Measurements from ENCODE around the gene LRP8.

Gene LRP8

DNA sequence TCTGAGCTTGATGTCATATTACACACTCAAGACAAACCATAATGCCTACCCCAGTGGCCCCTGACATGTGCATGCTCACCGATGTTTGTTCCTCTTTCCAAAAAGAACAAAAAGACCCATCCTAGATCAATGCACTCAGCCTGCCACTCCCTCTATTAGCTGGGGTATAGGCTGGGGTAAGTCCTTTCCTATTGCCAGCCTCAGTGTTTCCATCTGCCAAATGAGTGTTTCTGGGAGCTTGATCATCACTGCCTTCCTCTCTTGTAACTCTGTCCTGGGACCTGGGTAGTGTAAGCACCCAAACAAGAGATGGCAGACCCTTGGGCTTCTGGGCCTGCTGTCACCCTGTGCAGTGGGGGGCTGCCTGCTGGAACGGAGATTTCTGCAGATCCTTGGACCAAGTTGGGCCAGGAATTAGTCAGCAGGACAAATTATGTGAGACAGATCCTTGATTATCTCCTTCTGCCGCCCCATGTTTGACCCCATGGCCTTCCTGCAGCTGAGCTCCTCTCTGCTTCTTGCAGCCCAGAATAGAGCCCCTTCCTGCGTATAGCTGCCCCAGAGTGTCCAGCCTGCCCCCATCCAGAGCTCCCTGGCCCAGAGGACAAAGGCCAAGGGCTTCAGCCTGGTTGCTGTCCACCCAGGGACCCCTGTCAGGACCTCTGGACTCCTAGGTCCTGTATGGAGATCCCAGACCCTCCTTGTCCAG, 31.5 kb upstream of the LRP8 start:
- DNase-seq, result no peak

GRCh38 chr1:53356637-53357036, 28.8 kb upstream of the LRP8 start:
- no peak for DNase-seq

DNA sequence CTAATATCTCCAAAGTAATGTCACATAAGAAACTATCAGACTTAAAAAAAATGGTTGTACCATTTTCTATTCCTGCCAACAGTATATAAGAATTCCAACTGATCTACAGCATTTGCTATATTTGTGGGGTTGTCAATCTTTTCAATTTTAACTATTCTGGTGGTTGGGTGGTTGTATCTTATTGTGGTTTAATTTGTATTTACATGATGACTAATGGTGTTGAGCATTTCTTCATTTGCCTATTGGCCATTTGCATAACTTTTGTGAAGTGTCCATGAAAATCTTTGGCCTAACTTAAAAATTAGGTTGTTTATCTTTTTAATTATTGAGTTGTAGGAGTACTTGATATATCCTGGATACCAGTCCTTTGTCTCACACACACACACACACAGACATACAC, 26.2 kb upstream of the LRP8 start:
- no peak for DNase-seq

DNA sequence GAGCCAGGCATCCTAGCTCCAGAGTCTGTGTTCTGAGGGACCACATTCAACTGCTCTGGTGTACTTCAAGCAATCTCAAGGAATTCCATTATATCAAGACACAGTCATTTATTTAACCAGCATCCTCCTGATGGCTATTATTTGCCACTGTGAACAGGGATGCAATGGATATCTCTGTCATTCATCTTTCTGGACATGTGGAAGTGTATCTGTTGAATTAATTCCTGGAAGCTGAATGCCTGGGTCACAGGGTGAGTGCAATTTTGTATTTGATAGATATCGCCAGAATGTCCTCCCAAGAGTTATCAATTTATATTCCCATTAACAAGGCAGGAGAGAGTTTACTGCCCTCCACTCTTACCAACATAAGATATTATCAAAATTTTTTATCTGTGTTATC, 24.7 kb upstream of the LRP8 start:
- no peak for DNase-seq

DNA sequence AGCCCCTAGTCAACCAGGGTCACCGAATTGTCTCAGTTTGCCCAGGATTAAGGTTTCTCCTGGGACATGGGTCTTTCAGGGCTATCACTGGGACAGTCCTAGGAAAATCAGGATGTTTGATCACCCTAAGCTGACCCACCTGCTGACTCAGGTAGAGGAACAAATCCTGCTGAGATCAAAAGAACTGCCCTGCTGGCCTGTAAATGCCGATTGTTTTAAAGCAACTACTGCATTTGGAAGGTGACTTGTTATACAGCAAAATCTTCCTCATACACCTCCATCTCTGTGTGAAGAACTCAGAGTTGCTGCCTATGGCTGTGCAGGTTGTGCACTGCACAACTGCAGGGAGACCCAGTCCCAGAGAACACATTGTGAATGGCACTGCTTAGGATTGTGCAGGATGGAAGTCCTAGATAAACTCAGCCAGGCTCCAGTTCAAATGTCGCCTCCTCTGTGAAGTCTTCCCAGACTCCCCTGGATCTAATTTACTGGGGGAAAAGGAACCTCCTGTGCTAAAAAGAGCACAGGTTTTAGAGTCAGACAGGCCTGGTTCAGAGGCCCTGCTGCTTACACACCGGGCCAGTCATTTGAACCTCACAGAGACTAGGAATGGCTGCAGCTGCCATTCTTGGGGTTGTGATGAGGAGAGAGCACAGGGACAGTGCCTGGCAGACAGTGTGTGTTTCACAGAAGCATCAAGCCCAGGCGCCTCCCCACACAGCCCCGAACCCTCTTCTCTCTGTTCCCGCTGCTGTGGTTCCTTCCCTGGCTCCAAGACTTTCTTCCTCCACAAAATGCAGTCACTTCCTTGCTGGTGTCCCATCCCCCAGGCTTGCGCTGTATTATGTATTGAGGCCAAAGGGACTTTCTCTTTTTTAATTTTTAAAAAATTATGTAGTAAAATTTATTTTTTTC, 23.2 kb upstream of the LRP8 start:
- DNase-seq, result no peak

GRCh38 chr1:53349968-53350852, 22.3 kb upstream of the LRP8 start:
- DNase-seq, result no peak

- no peak for DNase-seq
Measured at GRCh38 chr1:53349369-53349835, 21.5 kb upstream of the LRP8 start.

DNA sequence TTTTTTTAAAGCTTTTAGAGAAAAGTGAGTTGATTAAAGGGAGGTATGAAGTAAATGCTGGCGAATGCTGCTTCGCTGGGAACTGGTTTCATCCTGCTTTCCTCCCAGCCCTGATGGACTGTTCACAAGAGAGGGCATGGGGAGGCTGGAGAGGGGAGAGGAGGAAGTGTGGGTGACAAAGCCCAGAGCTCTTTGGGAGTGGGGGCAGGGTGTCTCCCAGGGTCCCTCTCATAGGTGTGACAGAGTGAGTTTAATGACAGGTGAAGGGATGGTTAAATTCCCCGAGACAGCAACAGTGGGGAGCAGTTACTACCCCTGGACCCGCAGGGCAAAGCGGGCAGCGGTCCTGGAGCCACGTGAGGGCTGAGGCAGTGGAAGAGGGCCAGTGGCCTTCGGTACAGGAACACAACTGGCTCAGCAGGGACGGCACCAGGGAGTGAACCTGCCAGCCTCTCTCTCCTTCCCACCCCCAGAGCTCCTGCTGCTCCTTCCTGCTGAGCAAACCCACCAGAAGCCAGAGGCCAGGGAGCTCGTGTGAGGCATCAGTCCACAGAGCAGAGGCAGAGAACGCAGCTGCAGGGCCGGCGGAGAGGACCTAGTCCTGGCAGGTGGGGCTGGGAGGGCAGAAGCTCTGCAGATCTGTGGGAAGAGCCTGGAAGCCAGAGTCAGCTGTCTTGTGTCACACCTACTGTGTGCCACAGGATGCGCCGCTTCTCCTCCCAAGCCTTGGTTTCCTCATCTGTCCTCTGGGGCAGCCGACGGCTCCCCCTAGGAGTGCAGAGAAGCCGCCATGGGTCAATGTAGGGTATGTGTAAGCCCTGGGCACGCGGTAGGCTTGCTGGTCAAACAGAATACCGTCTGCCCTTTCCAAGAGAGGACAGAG, 20.9 kb upstream of the LRP8 start:
- no peak for DNase-seq

DNA sequence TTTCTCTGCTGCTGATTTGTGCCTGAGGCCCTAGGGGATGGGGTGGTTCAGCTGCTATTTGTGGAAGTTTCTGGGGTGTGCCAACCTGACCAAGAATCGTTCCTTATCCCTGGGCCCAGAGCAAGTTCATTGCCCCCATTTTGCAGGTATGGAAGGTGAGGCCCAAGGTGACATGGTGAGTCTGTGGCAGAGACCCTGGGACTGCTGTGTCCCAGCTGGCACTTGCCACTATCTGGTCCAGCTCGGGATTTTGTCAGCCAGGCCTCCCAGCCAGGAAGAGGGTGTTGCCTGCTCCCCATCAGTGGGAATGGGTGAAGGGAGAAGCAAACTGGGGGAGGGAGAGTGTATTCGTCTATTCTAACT, 18.9 kb upstream of the LRP8 start:
- no peak for DNase-seq

DNA sequence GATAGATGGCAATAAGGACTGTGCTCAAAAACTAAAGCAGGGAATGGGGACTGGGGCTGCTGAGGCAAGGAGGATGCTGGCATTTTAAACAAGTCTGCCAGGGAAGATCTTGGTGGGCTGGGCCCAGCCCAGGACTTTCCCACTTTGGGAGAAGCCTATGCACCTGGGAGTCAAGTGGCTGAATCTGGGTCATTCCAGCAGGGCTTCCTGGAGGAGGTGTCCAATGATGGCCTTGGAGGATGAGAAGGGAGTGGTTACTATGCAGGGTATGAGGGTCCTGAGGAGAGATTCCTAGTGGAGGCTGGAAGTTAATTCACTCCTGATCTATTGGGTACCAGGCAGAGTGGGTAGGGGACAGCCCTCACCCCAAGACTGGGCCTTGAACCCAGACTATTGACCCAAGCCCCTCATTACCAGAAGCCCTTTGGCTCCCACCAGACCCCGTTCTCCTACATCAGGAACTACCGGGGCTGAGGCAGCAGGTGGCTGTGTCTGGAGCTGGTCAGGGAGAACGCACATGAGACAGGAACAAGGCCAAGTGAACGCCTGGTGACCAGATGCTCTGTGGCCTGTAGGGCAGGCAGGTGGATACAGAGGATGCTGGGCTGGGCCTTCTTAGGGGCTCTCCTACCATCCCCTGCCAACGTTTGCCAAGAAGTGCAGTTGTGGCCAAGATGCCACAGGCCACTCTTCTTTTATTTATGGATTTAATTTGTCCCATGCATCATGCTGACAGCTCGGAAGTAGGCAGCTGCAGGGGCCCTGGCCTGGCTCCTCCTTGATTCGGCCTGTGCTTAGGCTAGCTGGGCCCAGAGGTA, 18.3 kb upstream of the LRP8 start:
- DNase-seq, result no peak

DNA sequence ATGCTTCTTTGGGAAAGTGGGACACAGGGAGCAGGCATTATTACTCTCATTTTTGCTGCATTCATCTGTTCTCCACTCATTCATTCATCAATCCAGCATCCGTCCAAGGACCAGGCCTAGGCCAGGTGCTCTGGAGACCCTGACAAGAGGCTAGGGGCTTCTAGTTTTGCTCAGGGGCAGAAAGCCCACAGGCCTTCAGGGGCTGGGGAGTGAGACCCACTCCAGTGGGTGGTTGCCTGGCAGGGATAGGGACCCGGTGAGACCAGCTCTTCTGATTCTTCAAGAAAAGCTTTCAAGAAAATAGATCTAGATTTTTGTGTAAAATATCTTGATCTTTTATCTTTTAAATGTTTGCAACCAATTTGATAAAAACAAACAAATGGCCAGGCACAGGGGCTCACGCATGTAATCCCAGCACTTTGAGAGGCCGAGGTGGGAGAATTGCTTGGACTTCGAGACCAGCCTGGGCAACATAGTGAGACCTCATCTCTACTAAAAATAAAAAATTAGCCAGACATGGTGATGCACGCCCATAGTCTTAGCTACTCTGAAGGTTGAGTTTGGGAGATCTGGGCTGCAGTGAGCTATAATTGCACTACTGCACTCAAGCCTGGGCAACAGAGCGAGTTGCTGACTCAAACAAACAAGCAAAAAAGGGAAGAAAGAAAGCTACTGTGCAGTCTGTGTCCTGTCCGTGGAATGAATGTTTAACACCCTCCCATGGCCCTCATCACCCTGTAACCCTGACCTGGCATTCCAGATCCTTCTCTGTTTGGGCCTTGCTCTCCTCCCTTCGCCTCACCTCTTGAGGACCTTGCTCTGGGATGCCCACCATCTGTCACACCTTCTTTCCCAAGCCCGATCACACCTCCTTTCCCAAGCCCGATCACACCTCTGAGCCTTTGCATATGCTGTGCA, 17.3 kb upstream of the LRP8 start:
- no peak for DNase-seq

DNA sequence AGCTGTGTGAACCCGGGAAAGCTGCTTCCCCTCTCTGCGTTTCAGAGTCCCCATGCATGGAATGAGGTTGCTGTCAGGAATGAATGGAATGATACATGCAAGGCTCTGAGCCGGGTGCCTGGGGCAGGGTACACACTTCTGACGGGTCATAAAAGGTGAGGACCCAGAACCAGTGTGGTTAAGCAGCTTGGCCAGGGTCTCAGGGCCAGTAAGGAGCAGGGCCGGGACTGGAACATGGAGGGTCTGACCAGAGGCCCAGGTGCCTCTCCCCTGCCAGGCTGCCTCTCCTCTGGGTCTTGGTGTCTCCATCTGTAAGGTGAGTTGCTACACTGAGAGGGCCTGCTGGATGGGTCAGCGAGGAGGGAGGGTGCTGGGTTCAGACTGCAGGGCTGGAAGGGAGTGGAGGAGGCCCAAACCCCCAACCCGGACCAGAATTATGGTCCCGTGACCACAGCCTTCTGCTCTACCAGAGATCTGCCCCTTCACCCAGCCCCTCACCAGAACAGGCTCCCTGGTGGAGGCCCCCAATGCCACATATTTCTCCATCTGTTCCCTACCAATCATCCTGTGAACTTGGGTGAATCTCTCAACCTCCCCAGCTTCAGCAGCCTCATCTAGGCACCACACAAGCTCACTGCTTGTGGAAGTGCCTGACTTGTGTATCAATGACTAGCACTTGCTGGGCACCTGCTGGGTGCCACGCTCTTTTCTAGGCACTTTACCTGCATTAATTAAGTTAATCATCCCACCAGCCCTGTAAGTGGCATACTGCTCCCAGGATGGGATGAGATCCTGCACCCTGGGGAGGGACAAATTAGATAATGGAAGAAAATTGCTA, 16.2 kb upstream of the LRP8 start:
- DNase-seq, result no peak

DNA sequence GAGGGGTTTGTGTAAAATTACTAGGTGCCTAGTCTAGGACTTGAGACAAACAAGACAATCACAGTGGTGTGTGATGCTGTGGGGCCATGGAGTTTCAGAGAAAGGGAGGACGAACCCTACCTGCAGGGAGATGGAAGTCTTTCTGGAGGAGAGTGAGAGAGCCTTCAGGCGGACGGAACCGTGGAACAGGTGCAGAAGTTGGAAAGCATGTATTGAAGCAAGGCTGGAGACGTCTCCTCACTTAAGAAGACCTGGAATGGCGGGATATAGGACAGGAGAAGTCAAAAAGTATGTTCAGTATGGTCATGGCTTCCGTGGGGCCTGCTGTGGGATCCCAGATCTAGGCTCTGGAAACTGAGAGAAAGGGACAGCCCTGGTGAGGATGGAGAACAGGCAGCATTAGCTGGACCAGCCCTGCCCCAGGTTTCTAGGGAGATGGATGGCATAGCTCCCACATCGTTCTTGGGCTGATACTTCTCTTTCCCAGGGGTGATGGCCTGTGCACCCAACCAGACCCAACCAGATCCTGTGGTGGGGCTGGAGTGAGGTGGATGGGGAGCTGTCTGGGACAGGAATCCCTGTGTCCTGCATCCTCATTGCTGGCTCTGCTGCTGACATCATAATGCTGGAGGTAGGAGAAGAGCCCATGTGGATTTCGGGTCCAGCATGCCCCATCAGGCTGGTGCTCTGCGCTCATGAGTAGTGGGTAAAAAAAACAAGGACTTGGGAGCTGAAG, 15.0 kb upstream of the LRP8 start:
- no peak for DNase-seq

GRCh38 chr1:53341961-53342707, 14.3 kb upstream of the LRP8 start:
- no peak for DNase-seq

DNA sequence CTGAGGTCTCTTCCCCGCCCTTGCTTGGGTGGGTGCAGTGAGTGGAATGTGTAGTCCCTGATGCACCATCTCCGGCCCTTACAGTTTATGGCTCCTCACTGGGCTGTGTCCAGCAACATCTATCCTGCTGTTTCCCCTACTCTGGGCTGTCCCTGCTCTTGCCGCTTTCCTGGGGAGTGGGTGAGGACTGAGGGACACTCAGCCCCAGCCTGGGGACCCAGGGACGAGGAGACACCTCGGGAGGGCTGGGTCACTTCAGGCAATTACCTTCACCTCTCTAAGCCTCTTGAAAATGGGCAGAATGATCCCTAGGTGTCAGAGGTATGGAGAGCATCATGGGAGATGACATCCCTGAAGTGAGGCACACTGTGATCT, 13.6 kb upstream of the LRP8 start:
- no peak for DNase-seq

- DNase-seq, result no peak
Measured at GRCh38 chr1:53340660-53341520, 13.0 kb upstream of the LRP8 start.
